ENCODE results near the gene WNT3A. TPM values are rescaled to one million over a fixed set of nuclear protein-coding genes. Genes with fewer than 3 reads are reported as not detected.
A peak's percentile ranks its signal among the peaks of the same experiment; 100 is the strongest.

The WNT3A gene
- polyA plus RNA-seq, 1 donor: not detected

- Histone ChIP-seq H3K27ac (ENCODE audit: low read length) (no peak overlapping the region), H3K36me3 (ENCODE audit: control insufficient read depth, insufficient read depth, low read length) (no peaks in the 10 kb centered on the region), H3K4me3 (ENCODE audit: low read length) (no peak overlapping the region), H3K4me1 (ENCODE audit: control insufficient read depth, insufficient read depth, low read length) (no peaks in the 10 kb centered on the region), H3K9me3 (ENCODE audit: control insufficient read depth, low read depth, low read length) (peaks cover 2% of the 10 kb centered on the region), H3K27me3 (ENCODE audit: control insufficient read depth, insufficient read depth, low read length) (peaks cover 16% of the 10 kb centered on the region)
- no peak for DNase-seq
- no CpG with 5 or more reads among the region's 3 CpGs for WGBS (ENCODE audit: insufficient coverage, low lambda C conversion rate)
Observed at GRCh38 chr1:228044961-228045360, 38.2 kb downstream of the WNT3A start.

- no peak overlapping the region for H3K4me3 ChIP-seq (ENCODE audit: low read length)
- no peak for DNase-seq
- peaks cover 12% of the 10 kb centered on the region for H3K27me3 ChIP-seq (ENCODE audit: control insufficient read depth, insufficient read depth, low read length)
- no CpG with 5 or more reads among the region's 7 CpGs for WGBS (ENCODE audit: insufficient coverage, low lambda C conversion rate)
- no peaks in the 10 kb centered on the region for H3K4me1 ChIP-seq (ENCODE audit: control insufficient read depth, insufficient read depth, low read length)
- H3K36me3 ChIP-seq (ENCODE audit: control insufficient read depth, insufficient read depth, low read length): no peaks in the 10 kb centered on the region
- H3K9me3 ChIP-seq (ENCODE audit: control insufficient read depth, low read depth, low read length): peaks cover 2% of the 10 kb centered on the region
- no peak overlapping the region for H3K27ac ChIP-seq (ENCODE audit: low read length)
Observed at GRCh38 chr1:228045405-228045804, 38.6 kb downstream of the WNT3A start.

- H3K4me3 ChIP-seq (ENCODE audit: low read length): no peak overlapping the region
- no peak for DNase-seq
- no CpG with 5 or more reads among the region's 9 CpGs for WGBS (ENCODE audit: insufficient coverage, low lambda C conversion rate)
- peaks cover 2% of the 10 kb centered on the region for H3K9me3 ChIP-seq (ENCODE audit: control insufficient read depth, low read depth, low read length)
- no peak overlapping the region for H3K27ac ChIP-seq (ENCODE audit: low read length)
- H3K27me3 ChIP-seq (ENCODE audit: control insufficient read depth, insufficient read depth, low read length): peaks cover 11% of the 10 kb centered on the region
- H3K36me3 ChIP-seq (ENCODE audit: control insufficient read depth, insufficient read depth, low read length): no peaks in the 10 kb centered on the region
- H3K4me1 ChIP-seq (ENCODE audit: control insufficient read depth, insufficient read depth, low read length): no peaks in the 10 kb centered on the region
Observed at GRCh38 chr1:228045871-228046270, 39.1 kb downstream of the WNT3A start.

DNA sequence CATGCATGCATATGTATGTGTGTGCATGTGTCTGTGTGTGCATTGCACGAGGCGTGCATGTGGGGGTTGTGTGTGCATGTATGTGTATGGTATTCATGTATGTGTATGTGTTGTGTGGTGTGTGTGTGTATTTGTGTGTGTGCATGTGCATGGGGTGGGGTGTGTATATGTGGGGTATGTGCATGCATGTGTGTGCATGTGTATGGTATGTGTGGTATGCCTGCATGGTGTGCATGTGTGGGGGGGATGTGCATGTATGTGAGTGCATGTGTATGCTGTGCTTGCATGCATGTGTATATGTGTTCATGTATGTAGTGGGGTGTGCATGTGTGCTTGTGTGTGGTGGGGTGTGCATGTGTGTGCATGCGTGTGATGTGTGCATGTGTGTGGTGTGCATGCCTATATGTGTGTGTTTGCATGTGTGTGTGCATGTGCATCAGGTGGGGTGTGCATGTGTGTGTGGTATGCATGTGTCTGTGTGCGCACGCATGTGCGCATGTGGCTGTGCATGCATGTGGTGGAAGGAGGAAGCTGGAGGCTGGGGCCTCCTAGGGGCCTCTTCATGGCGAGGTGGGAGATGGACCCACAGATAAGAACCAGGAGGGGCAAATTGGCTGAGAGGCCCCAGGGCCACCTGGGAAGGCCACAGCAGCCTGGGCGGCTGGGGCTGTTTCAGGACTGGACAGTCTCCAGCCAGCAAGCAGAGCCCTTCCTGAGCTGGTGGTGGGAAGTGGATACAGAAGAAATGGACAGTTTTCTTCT is 39.8 kb downstream of the WNT3A start:
- WGBS (ENCODE audit: insufficient coverage, low lambda C conversion rate): no CpG with 5 or more reads among the region's 8 CpGs
- H3K27ac ChIP-seq (ENCODE audit: low read length): no peak overlapping the region
- no peaks in the 10 kb centered on the region for H3K36me3 ChIP-seq (ENCODE audit: control insufficient read depth, insufficient read depth, low read length)
- H3K4me3 ChIP-seq (ENCODE audit: low read length): no peak overlapping the region
- peaks cover 2% of the 10 kb centered on the region for H3K9me3 ChIP-seq (ENCODE audit: control insufficient read depth, low read depth, low read length)
- no peaks in the 10 kb centered on the region for H3K4me1 ChIP-seq (ENCODE audit: control insufficient read depth, insufficient read depth, low read length)
- DNase-seq: no peak
- H3K27me3 ChIP-seq (ENCODE audit: control insufficient read depth, insufficient read depth, low read length): peaks cover 8% of the 10 kb centered on the region

DNA sequence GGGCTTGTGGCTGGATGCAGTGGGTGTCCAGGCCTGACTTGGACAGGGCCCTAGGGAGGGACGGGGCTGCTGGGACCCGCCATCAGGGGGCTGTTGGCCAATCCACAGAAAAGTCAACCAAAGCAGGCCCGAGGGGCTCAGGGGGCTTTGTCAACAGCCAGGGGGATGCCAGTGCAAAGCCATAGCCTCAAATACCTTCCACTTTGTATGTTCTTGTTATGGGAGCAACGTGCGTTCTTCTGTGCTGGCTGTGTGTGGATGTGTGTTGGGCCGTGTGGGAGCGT is 40.3 kb downstream of the WNT3A start:
- peaks cover 2% of the 10 kb centered on the region for H3K9me3 ChIP-seq (ENCODE audit: control insufficient read depth, low read depth, low read length)
- no peak overlapping the region for H3K4me3 ChIP-seq (ENCODE audit: low read length)
- H3K27me3 ChIP-seq (ENCODE audit: control insufficient read depth, insufficient read depth, low read length): peaks cover 8% of the 10 kb centered on the region
- no peak overlapping the region for H3K27ac ChIP-seq (ENCODE audit: low read length)
- no peak for DNase-seq
- H3K36me3 ChIP-seq (ENCODE audit: control insufficient read depth, insufficient read depth, low read length): no peaks in the 10 kb centered on the region
- no CpG with 5 or more reads among the region's 7 CpGs for WGBS (ENCODE audit: insufficient coverage, low lambda C conversion rate)
- no peaks in the 10 kb centered on the region for H3K4me1 ChIP-seq (ENCODE audit: control insufficient read depth, insufficient read depth, low read length)

- Histone ChIP-seq H3K4me3 (ENCODE audit: low read length) (no peak overlapping the region), H3K9me3 (ENCODE audit: control insufficient read depth, low read depth, low read length) (no peaks in the 10 kb centered on the region), H3K27me3 (ENCODE audit: control insufficient read depth, insufficient read depth, low read length) (peaks cover 15% of the 10 kb centered on the region), H3K4me1 (ENCODE audit: control insufficient read depth, insufficient read depth, low read length) (no peaks in the 10 kb centered on the region), H3K27ac (ENCODE audit: low read length) (no peak overlapping the region), H3K36me3 (ENCODE audit: control insufficient read depth, insufficient read depth, low read length) (no peaks in the 10 kb centered on the region)
- no CpG with 5 or more reads among the region's 5 CpGs for WGBS (ENCODE audit: insufficient coverage, low lambda C conversion rate)
- DNase-seq: no peak
Observed at GRCh38 chr1:228048120-228048519, 41.3 kb downstream of the WNT3A start.

- no peaks in the 10 kb centered on the region for H3K36me3 ChIP-seq (ENCODE audit: control insufficient read depth, insufficient read depth, low read length)
- WGBS (ENCODE audit: insufficient coverage, low lambda C conversion rate): no CpG with 5 or more reads among the region's 6 CpGs
- no peaks in the 10 kb centered on the region for H3K4me1 ChIP-seq (ENCODE audit: control insufficient read depth, insufficient read depth, low read length)
- H3K27ac ChIP-seq (ENCODE audit: low read length): no peak overlapping the region
- no peak overlapping the region for H3K4me3 ChIP-seq (ENCODE audit: low read length)
- no peaks in the 10 kb centered on the region for H3K9me3 ChIP-seq (ENCODE audit: control insufficient read depth, low read depth, low read length)
- H3K27me3 ChIP-seq (ENCODE audit: control insufficient read depth, insufficient read depth, low read length): peaks cover 17% of the 10 kb centered on the region
- no peak for DNase-seq
Observed at GRCh38 chr1:228048659-228049298, 42.0 kb downstream of the WNT3A start.

DNA sequence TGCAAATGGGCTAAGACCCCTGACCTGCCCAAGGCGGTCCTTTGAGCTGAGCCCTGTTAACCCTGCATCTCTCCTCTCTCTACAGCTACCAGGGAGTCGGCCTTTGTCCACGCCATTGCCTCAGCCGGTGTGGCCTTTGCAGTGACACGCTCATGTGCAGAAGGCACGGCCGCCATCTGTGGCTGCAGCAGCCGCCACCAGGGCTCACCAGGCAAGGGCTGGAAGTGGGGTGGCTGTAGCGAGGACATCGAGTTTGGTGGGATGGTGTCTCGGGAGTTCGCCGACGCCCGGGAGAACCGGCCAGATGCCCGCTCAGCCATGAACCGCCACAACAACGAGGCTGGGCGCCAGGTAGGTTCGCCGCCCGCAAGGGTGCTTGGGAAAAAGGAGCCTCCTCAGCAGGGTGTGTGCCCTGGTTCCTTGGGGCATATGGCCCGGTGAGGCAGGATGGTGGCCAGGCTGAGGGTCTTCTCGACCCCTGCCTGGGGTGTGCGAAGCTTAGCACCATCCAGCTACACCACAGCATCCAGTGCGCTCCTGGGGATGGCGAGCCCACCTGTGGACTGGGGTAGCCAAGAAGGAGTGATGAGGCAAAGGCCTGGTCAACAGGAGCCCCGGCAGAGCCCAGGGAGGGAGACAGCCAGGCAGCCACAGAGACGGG is 43.9 kb downstream of the WNT3A start:
- no CpG with 5 or more reads among the region's 30 CpGs for WGBS (ENCODE audit: insufficient coverage, low lambda C conversion rate)
- Histone ChIP-seq H3K9me3 (ENCODE audit: control insufficient read depth, low read depth, low read length) (no peaks in the 10 kb centered on the region), H3K36me3 (ENCODE audit: control insufficient read depth, insufficient read depth, low read length) (no peaks in the 10 kb centered on the region), H3K4me1 (ENCODE audit: control insufficient read depth, insufficient read depth, low read length) (no peaks in the 10 kb centered on the region), H3K4me3 (ENCODE audit: low read length) (no peak overlapping the region), H3K27me3 (ENCODE audit: control insufficient read depth, insufficient read depth, low read length) (peaks cover 18% of the 10 kb centered on the region), H3K27ac (ENCODE audit: low read length) (no peak overlapping the region)
- no peak for DNase-seq

GRCh38 chr1:228058172-228058948 is 51.6 kb downstream of the WNT3A start:
- Histone ChIP-seq H3K27me3 (ENCODE audit: control insufficient read depth, insufficient read depth, low read length) (peaks cover 72% of the 10 kb centered on the region), H3K27ac (ENCODE audit: low read length) (no peak overlapping the region), H3K4me3 (ENCODE audit: low read length) (no peak overlapping the region), H3K4me1 (ENCODE audit: control insufficient read depth, insufficient read depth, low read length) (peaks cover 9% of the 10 kb centered on the region), H3K36me3 (ENCODE audit: control insufficient read depth, insufficient read depth, low read length) (no peaks in the 10 kb centered on the region), H3K9me3 (ENCODE audit: control insufficient read depth, low read depth, low read length) (peaks cover 18% of the 10 kb centered on the region)
- no CpG with 5 or more reads among the region's 18 CpGs for WGBS (ENCODE audit: insufficient coverage, low lambda C conversion rate)
- DNase-seq: no peak

GRCh38 chr1:228058949-228059633 is 52.3 kb downstream of the WNT3A start:
- no peak overlapping the region for H3K27ac ChIP-seq (ENCODE audit: low read length)
- DNase-seq: peak in 1 of 2 donors; percentile 44

More at GRCh38 chr1:228058949-228059633, 52.3 kb downstream of the WNT3A start:
- WGBS (ENCODE audit: insufficient coverage, low lambda C conversion rate): no CpG with 5 or more reads among the region's 66 CpGs
- Histone ChIP-seq H3K9me3 (ENCODE audit: control insufficient read depth, low read depth, low read length) (peaks cover 18% of the 10 kb centered on the region), H3K27me3 (ENCODE audit: control insufficient read depth, insufficient read depth, low read length) (peaks cover 67% of the 10 kb centered on the region), H3K4me3 (ENCODE audit: low read length) (no peak overlapping the region), H3K36me3 (ENCODE audit: control insufficient read depth, insufficient read depth, low read length) (no peaks in the 10 kb centered on the region), H3K4me1 (ENCODE audit: control insufficient read depth, insufficient read depth, low read length) (peaks cover 9% of the 10 kb centered on the region)

All from large intestine (tissue), 3 donors.